Measurements from ENCODE around the gene C19orf12. TPM values are rescaled to one million over a fixed set of nuclear protein-coding genes. Genes with fewer than 3 reads are reported as not detected.

The C19orf12 gene
- total RNA-seq, 1 experiment from 2014 or later = 17.5 TPM

GRCh38 chr19:29753190-29753933 is 38.3 kb upstream of the C19orf12 start:
- H3K14ac ChIP-seq (ENCODE audit: insufficient read depth, low read length) = no peak overlapping the region
- H2AFZ ChIP-seq (ENCODE audit: low read length) = no peak overlapping the region
- no peak overlapping the region for H3K56ac ChIP-seq (ENCODE audit: insufficient read length, low read depth, low read length)
- no peak overlapping the region for H3K4me3 Mint-ChIP-seq
- H3K27me3 ChIP-seq (ENCODE audit: insufficient read depth, low read length) = no peaks in the 10 kb centered on the region
- H3K23ac ChIP-seq (ENCODE audit: insufficient read length, low read depth, low read length) = no peak overlapping the region
- H4K20me1 ChIP-seq (ENCODE audit: control insufficient read depth, insufficient read depth, insufficient read length) = no peaks in the 10 kb centered on the region
- H2BK20ac ChIP-seq (ENCODE audit: low read depth, low read length, poor library complexity, severe bottlenecking) = no peak overlapping the region
- H3K79me1 ChIP-seq (ENCODE audit: insufficient read depth, low read depth, low read length, poor library complexity, severe bottlenecking) = no peaks in the 10 kb centered on the region
- H4K91ac ChIP-seq (ENCODE audit: insufficient read length, low read depth, low read length) = no peak overlapping the region
- no peak overlapping the region for H3K9ac ChIP-seq (ENCODE audit: extremely low read depth, insufficient read length, low read length)
- H2BK5ac ChIP-seq (ENCODE audit: insufficient read length, low read length) = no peak overlapping the region
- no peak overlapping the region for H2AK5ac ChIP-seq (ENCODE audit: insufficient read length, low read length)
- H4K8ac ChIP-seq (replicated peaks; ENCODE audit: insufficient read length, low read depth, low read length) = no peak overlapping the region
- H3K4ac ChIP-seq (ENCODE audit: low read depth, low read length) = no peak overlapping the region
- no peak for DNase-seq
- no peak overlapping the region for H4K5ac ChIP-seq (ENCODE audit: insufficient read length, low read depth, low read length)
- no peaks in the 10 kb centered on the region for H3K9me3 Mint-ChIP-seq
- WGBS (ENCODE audit: extremely low coverage, insufficient read length, low lambda C conversion rate) = no CpG with 5 or more reads among the region's 16 CpGs
- no peaks in the 10 kb centered on the region for H3K9me3 ChIP-seq (ENCODE audit: control insufficient read depth, low read depth, low read length)
- H3K4me2 ChIP-seq (ENCODE audit: insufficient read depth, insufficient read length, low read length) = no peak overlapping the region
- no peak overlapping the region for H3K27ac Mint-ChIP-seq
- H2BK120ac ChIP-seq (ENCODE audit: low read depth, low read length, poor library complexity, severe bottlenecking) = no peak overlapping the region
- H3K4me1 Mint-ChIP-seq = peaks cover 0 to 2% of the 10 kb centered on the region in 2 experiments; a peak in 1 of 4 replicates
- no peak for TF ChIP-seq CTCF (conservative IDR thresholded peaks at IDR 0.05)
- no peaks in the 10 kb centered on the region for H3K36me3 Mint-ChIP-seq (ENCODE audit: insufficient read depth in 1 of 3, low read depth in 3 of 3)
- H2BK15ac ChIP-seq (ENCODE audit: low read depth, low read length) = no peak overlapping the region
- H3K27ac ChIP-seq (ENCODE audit: insufficient read length, low read depth, low read length) = no peak overlapping the region
- no peak overlapping the region for H3K18ac ChIP-seq (ENCODE audit: insufficient read length, low read depth, low read length)
- no peaks in the 10 kb centered on the region for H3K23me2 ChIP-seq (ENCODE audit: insufficient read length, low read depth, low read length, poor library complexity, severe bottlenecking)
- no peak overlapping the region for H2BK12ac ChIP-seq (ENCODE audit: insufficient read length, low read depth, low read length)
- no peaks in the 10 kb centered on the region; the same call in 1 of the 2 replicates for H3K27me3 Mint-ChIP-seq (ENCODE audit: low read depth)
- no peak overlapping the region for H3T11ph ChIP-seq (ENCODE audit: low read length)
- no peaks in the 10 kb centered on the region for H3K4me1 ChIP-seq (ENCODE audit: insufficient read depth, low read length)
- H3K79me2 ChIP-seq (ENCODE audit: insufficient read depth, low read length) = no peaks in the 10 kb centered on the region
